Measurements from ENCODE around the gene CCDC102A. TPM values are rescaled to one million over a fixed set of nuclear protein-coding genes. Genes with fewer than 3 reads are reported as not detected.

Gene CCDC102A
- total RNA-seq, 4 donors from 2014 or later, result 7.1 to 11.5 (median 8.5) TPM

Other genes starting within 250 kb of the CCDC102A start
- 10 to 100 TPM in 1 of 4 donors, 1 to 10 TPM in 3; 1.5 to 11.7 (median 3.3) TPM for gene CCL22, start 177.8 kb downstream of the CCDC102A start, total RNA-seq
- 10 to 100 TPM; 12.8 to 25.1 (median 13.6) TPM for gene CX3CL1, start 164.1 kb downstream of the CCDC102A start, total RNA-seq
- 1 to 10 TPM in 1 of 4 donors, not detected in 3; 2.6 TPM for gene CCL17, start 131.8 kb downstream of the CCDC102A start, total RNA-seq
- 10 to 100 TPM; 32.2 to 40.0 (median 35.7) TPM for gene CIAPIN1, start 89.2 kb downstream of the CCDC102A start, total RNA-seq
- 10 to 100 TPM; 45.7 to 60.1 (median 48.8) TPM for gene COQ9, start 89.1 kb downstream of the CCDC102A start, total RNA-seq
- gene POLR2C, start 73.9 kb downstream of the CCDC102A start, total RNA-seq, result 10 to 100 TPM; 65.0 to 80.3 (median 72.0) TPM
- gene DOK4, start 50.1 kb downstream of the CCDC102A start, total RNA-seq, result 10 to 100 TPM; 29.8 to 66.8 (median 51.3) TPM
- under 1 TPM in 3 of 4 donors, not detected in 1; 0.16 to 0.53 (median 0.16) TPM for gene ADGRG5, start 6.1 kb upstream of the CCDC102A start, total RNA-seq
- gene ADGRG1, start 92.1 kb upstream of the CCDC102A start, total RNA-seq, result 100 to 1,000 TPM; 107 to 202 (median 139) TPM
- gene ADGRG3, start 131.7 kb upstream of the CCDC102A start, total RNA-seq, result 1 to 10 TPM in 2 of 4 donors, under 1 TPM in 1, not detected in 1; 0.32 to 2.0 (median 2.0) TPM
- not detected for gene DRC7, start 158.2 kb upstream of the CCDC102A start, total RNA-seq
- gene KATNB1, start 199.2 kb upstream of the CCDC102A start, total RNA-seq, result 10 to 100 TPM; 47.8 to 62.7 (median 55.7) TPM

Data from suprapubic skin (tissue), 4 donors.